ENCODE measurements around the gene DNMT3A. TPM values are rescaled to one million over a fixed set of nuclear protein-coding genes. Genes with fewer than 3 reads are reported as not detected.

Gene DNMT3A
- total RNA-seq, 1 experiment from 2014 or later: 35.7 TPM

GRCh38 chr2:25337276-25337675 lies 4.4 kb downstream of the DNMT3A start:
- Mint-ChIP-seq H3K27ac (ENCODE audit: unreplicated experiment) (no peak overlapping the region), H3K4me1 (ENCODE audit: low read depth, unreplicated experiment) (no peaks in the 10 kb centered on the region), H3K27me3 (ENCODE audit: unreplicated experiment) (no peaks in the 10 kb centered on the region), H3K4me3 (ENCODE audit: low read depth, unreplicated experiment) (no peak overlapping the region), H3K36me3 (ENCODE audit: insufficient read depth, unreplicated experiment) (peaks cover 14% of the 10 kb centered on the region), H3K9me3 (ENCODE audit: low read depth, unreplicated experiment) (no peaks in the 10 kb centered on the region)
- intact Hi-C loops (cut with micrococcal nuclease; ENCODE audit: unreplicated experiment): no loop called here
- BruUV-seq (replicated peaks): no TSS peak
- CTCF ChIA-PET: no interaction called here
- no peak for DNase-seq
- no peak for TF ChIP-seq CTCF (IDR thresholded peaks at IDR 0.05; ENCODE audit: unreplicated experiment)

DNA sequence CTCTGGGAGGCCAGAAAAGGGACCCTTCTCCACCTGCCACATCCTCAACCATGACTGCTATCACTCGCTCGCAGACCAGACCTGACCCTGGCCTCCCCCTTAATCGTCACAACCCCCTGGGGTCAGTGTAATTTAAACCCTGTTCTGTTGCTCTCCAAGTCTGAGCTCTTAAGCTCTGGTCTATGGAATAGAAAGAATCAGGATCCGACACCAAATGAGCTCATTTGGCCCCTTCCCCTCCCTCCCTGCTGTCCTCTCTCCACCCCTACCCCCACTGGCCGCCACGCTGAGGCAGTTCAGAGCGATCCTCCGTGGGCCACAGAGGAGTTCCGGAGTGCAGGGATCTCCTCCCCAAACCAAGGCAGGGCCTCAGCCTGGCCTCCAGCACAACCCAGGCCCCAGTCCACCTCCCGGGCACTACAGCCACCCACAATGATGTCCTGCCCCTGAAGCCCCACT lies 5.3 kb downstream of the DNMT3A start:
- H3K36me3 Mint-ChIP-seq (ENCODE audit: insufficient read depth, unreplicated experiment): peaks cover 12% of the 10 kb centered on the region
- no peaks in the 10 kb centered on the region for H3K4me1 Mint-ChIP-seq (ENCODE audit: low read depth, unreplicated experiment)
- intact Hi-C loops (cut with micrococcal nuclease; ENCODE audit: unreplicated experiment): no loop called here
- CTCF ChIA-PET: no interaction called here
- DNase-seq: no peak
- no peak for TF ChIP-seq CTCF (IDR thresholded peaks at IDR 0.05; ENCODE audit: unreplicated experiment)
- no peaks in the 10 kb centered on the region for H3K9me3 Mint-ChIP-seq (ENCODE audit: low read depth, unreplicated experiment)
- H3K27ac Mint-ChIP-seq (ENCODE audit: unreplicated experiment): no peak overlapping the region
- BruUV-seq (replicated peaks): no TSS peak
- no peak overlapping the region for H3K4me3 Mint-ChIP-seq (ENCODE audit: low read depth, unreplicated experiment)
- no peaks in the 10 kb centered on the region for H3K27me3 Mint-ChIP-seq (ENCODE audit: unreplicated experiment)

- Mint-ChIP-seq H3K4me3 (ENCODE audit: low read depth, unreplicated experiment) (no peak overlapping the region), H3K27me3 (ENCODE audit: unreplicated experiment) (no peaks in the 10 kb centered on the region), H3K27ac (ENCODE audit: unreplicated experiment) (no peak overlapping the region), H3K36me3 (ENCODE audit: insufficient read depth, unreplicated experiment) (peaks cover 12% of the 10 kb centered on the region), H3K4me1 (ENCODE audit: low read depth, unreplicated experiment) (no peaks in the 10 kb centered on the region), H3K9me3 (ENCODE audit: low read depth, unreplicated experiment) (no peaks in the 10 kb centered on the region)
- no peak for TF ChIP-seq CTCF (IDR thresholded peaks at IDR 0.05; ENCODE audit: unreplicated experiment)
- BruUV-seq (replicated peaks): no TSS peak
- intact Hi-C loops (cut with micrococcal nuclease; ENCODE audit: unreplicated experiment): no loop called here
- DNase-seq: no peak
- CTCF ChIA-PET: no interaction called here
Measured at GRCh38 chr2:25335971-25336370, 5.8 kb downstream of the DNMT3A start.

GRCh38 chr2:25335204-25335603 lies 6.5 kb downstream of the DNMT3A start:
- Mint-ChIP-seq H3K36me3 (ENCODE audit: insufficient read depth, unreplicated experiment) (peaks cover 7% of the 10 kb centered on the region), H3K4me1 (ENCODE audit: low read depth, unreplicated experiment) (no peaks in the 10 kb centered on the region), H3K27me3 (ENCODE audit: unreplicated experiment) (no peaks in the 10 kb centered on the region), H3K27ac (ENCODE audit: unreplicated experiment) (no peak overlapping the region), H3K9me3 (ENCODE audit: low read depth, unreplicated experiment) (no peaks in the 10 kb centered on the region), H3K4me3 (ENCODE audit: low read depth, unreplicated experiment) (no peak overlapping the region)
- CTCF ChIA-PET: interaction anchor here (0.7 kb wide), 1 partner anchor 1142 kb away, joined by 3 read pairs; the partner anchor contains the start of gene OTOF
- no peak for DNase-seq
- no TSS peak for BruUV-seq (replicated peaks)
- intact Hi-C loops (cut with micrococcal nuclease; ENCODE audit: unreplicated experiment): no loop called here
- no peak for TF ChIP-seq CTCF (IDR thresholded peaks at IDR 0.05; ENCODE audit: unreplicated experiment)

All from Calu3 (cell line).